K562 (cell line): ENCODE results near the gene PCLAF. TPM values are rescaled to one million over a fixed set of nuclear protein-coding genes. Genes with fewer than 3 reads are reported as not detected.

Experiments
- ATAC-seq: fragments of 200-7000 bp; cut with Tn5 transposase; 3 replicates; pipeline ENCODE4 v1.9.1; 2020; ENCODE audit warnings: moderate library complexity
- BruUV-seq: library from RNA; stranded (reverse); fragments of 400-500 nt; replicated peaks from 2 replicates; lab custom pipeline; 2021; lab: Mats Ljungman, UMichigan
- CTCF ChIA-PET: fragments of 300-600 bp; formaldehyde crosslinking; extraction: SDS; loops from one replicate; lab custom pipeline; 2021; ENCODE audit warnings: low intra/inter-chr PET ratio; lab: Yijun Ruan, JAX
- POLR2A ChIA-PET: fragments of 300-600, 350-650 bp; sonication (Branson Sonifier 250); formaldehyde crosslinking; extraction: SDS; loops from one replicate; lab custom pipeline; 2021; ENCODE audit warnings: antibody characterized with exemption, inconsistent platforms; lab: Yijun Ruan, JAX
- DNase-seq, 4 experiments: peaks; one replicate each; pipeline versions ENCODE4 v3.0.0 to v3.0.0-alpha.2; 2011 to 2018; ENCODE audit warnings: low spot score in 3 of 4, mixed read lengths in 3 of 4; ENCODE audit errors: extremely low read depth in 1 of 4
- FAIRE-seq: peaks from 2 replicates; lab custom pipeline; 2011; peaks lifted over from hg19 to GRCh38; lab: Jason Lieb, UNC
- H2AFZ ChIP-seq: 2 replicates; pipeline ENCODE4 v1.6.0; 2011; ENCODE audit warnings: low read depth, low read length, control low read depth, inconsistent platforms
- H3K27ac ChIP-seq: fragments of 200-600 bp; 3 replicates; pipeline ENCODE4 v1.8.0; 2011; ENCODE audit warnings: low read depth, mild to moderate bottlenecking, control low read depth, inconsistent platforms, low read length, moderate library complexity, mixed read lengths; ENCODE audit errors: extremely low read depth
- H3K27me3 ChIP-seq, 2 experiments: fragments of 300-600 bp in 1 of 2; 2 replicates in 1 of 2; 3 replicates in 1 of 2; pipeline versions ENCODE4 v1.6.0 to v1.8.0; 2011; ENCODE audit warnings: inconsistent platforms in 2 of 2, low read length in 2 of 2, mild to moderate bottlenecking in 1 of 2, mixed read lengths in 1 of 2, moderate library complexity in 1 of 2; ENCODE audit not compliant: control insufficient read depth in 2 of 2, insufficient read depth in 2 of 2
- H3K36me3 ChIP-seq: fragments of 300-600 bp; 3 replicates; pipeline ENCODE4 v1.8.0; 2011; ENCODE audit warnings: mild to moderate bottlenecking, low read length, inconsistent platforms; ENCODE audit not compliant: control insufficient read depth, insufficient read depth
- H3K4me1 ChIP-seq, 2 experiments: fragments of 200-600 bp in 1 of 2; replicated peaks in 1 of 2; 2 replicates in 1 of 2; 3 replicates in 1 of 2; pipeline versions ENCODE4 v1.5.1 to v1.8.0; 2011; ENCODE audit warnings: inconsistent platforms in 2 of 2, low read length in 2 of 2, mild to moderate bottlenecking in 1 of 2, mixed read lengths in 1 of 2, moderate library complexity in 1 of 2; ENCODE audit not compliant: control insufficient read depth in 2 of 2, insufficient read depth in 2 of 2
- H3K4me2 ChIP-seq: 2 replicates; pipeline ENCODE4 v1.6.1; 2011; ENCODE audit warnings: low read length, control low read depth, inconsistent platforms, mixed read lengths; ENCODE audit not compliant: insufficient read depth
- H3K4me3 ChIP-seq: fragments of 200-600 bp; sonication (generic), shearing (Covaris generic); 2 replicates; pipeline ENCODE4 v1.5.1; 2016; ENCODE audit warnings: control low read depth, inconsistent platforms
- H3K79me2 ChIP-seq: fragments of 200-600 bp; 3 replicates; pipeline ENCODE4 v1.8.0; 2011; ENCODE audit warnings: low read length, inconsistent platforms; ENCODE audit not compliant: control insufficient read depth, insufficient read depth
- H3K9ac ChIP-seq, 2 experiments: 2 replicates each; pipeline versions ENCODE4 v1.6.0 to v1.6.1; 2011; ENCODE audit warnings: low read depth in 2 of 2, low read length in 2 of 2, control low read depth in 1 of 2, inconsistent platforms in 1 of 2, mild to moderate bottlenecking in 1 of 2, mixed read lengths in 1 of 2; ENCODE audit not compliant: insufficient read depth in 1 of 2
- H3K9me1 ChIP-seq: one replicate; pipeline ENCODE4 v1.6.0; 2011; ENCODE audit warnings: inconsistent platforms, mild to moderate bottlenecking, low read length, moderate library complexity; ENCODE audit not compliant: control insufficient read depth, insufficient read depth
- H3K9me3 ChIP-seq: replicated peaks from 2 replicates; pipeline ENCODE4 v1.5.1; 2011; ENCODE audit warnings: low read depth, low read length, inconsistent platforms; ENCODE audit not compliant: control insufficient read depth, insufficient read depth
- H4K20me1 ChIP-seq: replicated peaks from 2 replicates; pipeline ENCODE4 v1.6.1; 2011; ENCODE audit warnings: low read length, inconsistent platforms, mixed read lengths; ENCODE audit not compliant: control insufficient read depth, insufficient read depth
- EP400 ChIP-seq: fragments of 450-650 bp; IDR thresholded peaks from 2 replicates; pipeline ENCODE4 v1.6.1; 2017; ENCODE audit warnings: antibody characterized with exemption, mild to moderate bottlenecking, moderate library complexity
- ESRRA ChIP-seq: fragments of 450-650 bp; IDR thresholded peaks from 2 replicates; pipeline ENCODE4 v1.6.1; 2014; ENCODE audit warnings: low read depth, mild to moderate bottlenecking, moderate library complexity, borderline replicate concordance
- L3MBTL2 ChIP-seq: fragments of 450-650 bp; IDR thresholded peaks from 2 replicates; pipeline ENCODE4 v1.6.1; 2016; ENCODE audit warnings: mild to moderate bottlenecking, moderate library complexity
- MEIS2 ChIP-seq: fragments of 450-650 bp; IDR thresholded peaks from 2 replicates; pipeline ENCODE4 v1.6.1; 2014; ENCODE audit warnings: mild to moderate bottlenecking; ENCODE audit not compliant: partially characterized antibody
- TEAD1 ChIP-seq, 2 experiments: fragments of 450-650 bp in 1 of 2; sonication (generic) in 1 of 2; formaldehyde crosslinking; IDR thresholded peaks; 2 replicates each; pipeline versions ENCODE4 v1.4.0 to v1.8.0; 2020 to 2022; ENCODE audit warnings: mild to moderate bottlenecking in 2 of 2, missing genetic modification reagents in 1 of 2
- WGBS: fragments of 100-300 bp; shearing (Covaris generic); methylation state at CpG from one replicate; pipeline ENCODE4 v1.1.6; 2016; ENCODE audit warnings: low coverage, mixed read lengths; ENCODE audit not compliant: insufficient coverage; ENCODE audit errors: missing lambda C conversion rate; 5-methylcytosine and 5-hydroxymethylcytosine counted together
- in situ Hi-C: fragments of 300-500 bp; cut with MboI; formaldehyde crosslinking; loops from 4 replicates; pipeline ENCODE4 v1.15.0; 2018; ENCODE audit warnings: inconsistent platforms, mixed read lengths
- intact Hi-C: fragments of 100-400 bp; cut with micrococcal nuclease; formaldehyde crosslinking; loops from 2 replicates; pipeline ENCODE4 v1.14.2; 2022
- polyA plus RNA-seq, 8 experiments: library from polyadenylated mRNA; depleted of rRNA in 4 of 8; stranded (reverse) in 5 of 8; unstranded in 3 of 8; fragments of >200 nt; fragmentation: Nextera tagmentation in 2 of 8; fragmentation: Illumina TruSeq in 1 of 8; extraction: Ambion mirVana in 2 of 8; extraction: Trizol in 1 of 8; gene quantifications; 2 replicates each; pipeline versions ENCODE4 v1.2.1 to v1.2.3, GENCODE V29; 2011 to 2014; ENCODE audit warnings: inconsistent platforms in 1 of 8, missing spikeins in 1 of 8
- total RNA-seq, 7 experiments: library from RNA; depleted of rRNA in 6 of 7; stranded (reverse); fragments of >200 nt in 6 of 7; fragmentation: Illumina TruSeq in 2 of 7; extraction: Trizol in 2 of 7; gene quantifications; 2 replicates each; pipeline versions ENCODE4 v1.2.1 to v1.2.3, GENCODE V29; 2011 to 2021; ENCODE audit warnings: low replicate concordance in 1 of 7
- TF ChIP-seq, protein P1 (sequence below), 2 experiments: IDR thresholded peaks in 1 of 2; conservative IDR thresholded peaks in 1 of 2; 2 replicates each; pipeline ENCODE4 v1.6.1; 2016; ENCODE audit warnings: low read depth in 2 of 2, mild to moderate bottlenecking in 1 of 2, missing compliant biosample characterization in 1 of 2, missing genetic modification characterization in 1 of 2, moderate library complexity in 1 of 2
- TF ChIP-seq, protein P2 (sequence below): sonication (generic); formaldehyde crosslinking; IDR thresholded peaks from 2 replicates; pipeline ENCODE4 v1.8.0; 2022; ENCODE audit warnings: mild to moderate bottlenecking, missing genetic modification reagents, borderline replicate concordance
- TF ChIP-seq, protein P3 (sequence below): sonication (generic); IDR thresholded peaks from 2 replicates; pipeline ENCODE4 v1.6.1; 2016
- TF ChIP-seq, protein P4 (sequence below), 2 experiments: fragments of 150-350 bp in 1 of 2; IDR thresholded peaks; 2 replicates each; pipeline ENCODE4 v1.6.1; 2012 to 2016; ENCODE audit warnings: low read depth in 2 of 2, low read length in 2 of 2, mild to moderate bottlenecking in 1 of 2, moderate library complexity in 1 of 2

The PCLAF gene
- total and polyA plus RNA-seq, 9 of the 15 experiments (the other 6 are each of a cell fraction or from before 2014, with no cell fraction given): 112 to 881 (median 360) TPM

DNA sequence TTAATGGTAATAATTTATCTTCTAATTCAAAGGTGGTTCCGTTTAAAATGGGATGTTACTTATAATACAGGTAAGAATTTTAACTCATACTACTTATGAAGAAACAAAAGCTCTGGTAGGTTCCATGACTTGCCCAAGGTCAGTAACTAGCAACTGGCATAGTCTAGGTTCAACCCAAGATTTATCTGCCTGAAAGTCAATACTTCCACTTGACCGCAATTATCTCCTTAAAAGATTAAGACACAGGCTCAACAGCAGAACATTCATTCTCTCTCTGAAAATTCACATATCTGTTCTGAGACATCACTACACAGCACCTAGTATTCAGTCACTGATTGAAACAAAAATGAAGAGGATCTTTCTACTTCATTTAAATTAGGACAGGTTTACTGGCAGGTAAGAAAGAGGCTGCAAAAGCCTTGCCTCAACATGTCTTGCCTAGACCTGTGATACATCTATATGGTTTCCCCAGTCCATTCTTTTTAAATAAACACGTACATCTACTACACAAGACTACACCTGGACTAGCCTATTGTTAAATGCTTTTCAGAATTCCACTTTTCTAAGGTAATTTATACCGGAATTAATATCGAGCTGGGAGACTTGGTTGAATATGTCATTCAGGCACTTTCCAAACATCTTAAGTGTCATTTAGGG lies 26.4 kb downstream of the PCLAF start:
- peaks cover 26% of the 10 kb centered on the region for H3K79me2 ChIP-seq
- peak overlapping the region; percentile 82 for H3K4me3 ChIP-seq
- FAIRE-seq: peak; percentile 32
- WGBS: 2% methylated on average over 5 of the region's 5 CpGs
- ChIA-PET POLR2A (interaction anchor here (0.5 to 2.2 kb wide), 5 partner anchors 10 to 192 kb away, joined by 3 to 9 read pairs (median 3); partner anchors contain the start of gene PPIB), CTCF (interaction anchor here (0.7 kb wide), 1 partner anchor 299 kb away, joined by 3 read pairs; no protein-coding TSS in a partner anchor)
- no peaks in the 10 kb centered on the region for H3K9me1 ChIP-seq
- peak overlapping the region; percentile 88 for H3K4me2 ChIP-seq
- peak in 1 of 4 experiments; percentile 21 for DNase-seq
- intact Hi-C loops: no loop called here
- H3K9me3 ChIP-seq: no peaks in the 10 kb centered on the region
- peaks cover 7 to 13% of the 10 kb centered on the region in 2 experiments; a peak in 4 of 5 replicates for H3K4me1 ChIP-seq
- peaks cover 10% of the 10 kb centered on the region; the same call in 2 of the 3 replicates for H3K36me3 ChIP-seq
- in situ Hi-C loops: loop anchor here (10.0 kb wide), 1 partner anchor 150 kb away; no protein-coding TSS in a partner anchor
- H3K27me3 ChIP-seq: no peaks in the 10 kb centered on the region
- TF ChIP-seq, protein P1, sequence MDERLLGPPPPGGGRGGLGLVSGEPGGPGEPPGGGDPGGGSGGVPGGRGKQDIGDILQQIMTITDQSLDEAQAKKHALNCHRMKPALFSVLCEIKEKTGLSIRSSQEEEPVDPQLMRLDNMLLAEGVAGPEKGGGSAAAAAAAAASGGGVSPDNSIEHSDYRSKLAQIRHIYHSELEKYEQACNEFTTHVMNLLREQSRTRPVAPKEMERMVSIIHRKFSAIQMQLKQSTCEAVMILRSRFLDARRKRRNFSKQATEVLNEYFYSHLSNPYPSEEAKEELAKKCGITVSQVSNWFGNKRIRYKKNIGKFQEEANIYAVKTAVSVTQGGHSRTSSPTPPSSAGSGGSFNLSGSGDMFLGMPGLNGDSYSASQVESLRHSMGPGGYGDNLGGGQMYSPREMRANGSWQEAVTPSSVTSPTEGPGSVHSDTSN (CRISPR knock-in tag; IDR thresholded peaks at IDR 0.05; ENCODE audit: low read depth): no peak
- TF ChIP-seq, protein P1 (tag; conservative IDR thresholded peaks at IDR 0.05; ENCODE audit: low read depth): 0 out of 2 replicates have a peak, but pooled peaks have one; percentile 19
- TF ChIP-seq MEIS2 (peak; percentile 27), TEAD1 (CRISPR knock-in tag; IDR thresholded peaks at IDR 0.05) (no peak), EP400 (0 out of 2 replicates have a peak, but pooled peaks have one; percentile 14), ESRRA (0 out of 2 replicates have a peak, but pooled peaks have one; percentile 17), L3MBTL2 (no peak)
- TF ChIP-seq, protein P2, sequence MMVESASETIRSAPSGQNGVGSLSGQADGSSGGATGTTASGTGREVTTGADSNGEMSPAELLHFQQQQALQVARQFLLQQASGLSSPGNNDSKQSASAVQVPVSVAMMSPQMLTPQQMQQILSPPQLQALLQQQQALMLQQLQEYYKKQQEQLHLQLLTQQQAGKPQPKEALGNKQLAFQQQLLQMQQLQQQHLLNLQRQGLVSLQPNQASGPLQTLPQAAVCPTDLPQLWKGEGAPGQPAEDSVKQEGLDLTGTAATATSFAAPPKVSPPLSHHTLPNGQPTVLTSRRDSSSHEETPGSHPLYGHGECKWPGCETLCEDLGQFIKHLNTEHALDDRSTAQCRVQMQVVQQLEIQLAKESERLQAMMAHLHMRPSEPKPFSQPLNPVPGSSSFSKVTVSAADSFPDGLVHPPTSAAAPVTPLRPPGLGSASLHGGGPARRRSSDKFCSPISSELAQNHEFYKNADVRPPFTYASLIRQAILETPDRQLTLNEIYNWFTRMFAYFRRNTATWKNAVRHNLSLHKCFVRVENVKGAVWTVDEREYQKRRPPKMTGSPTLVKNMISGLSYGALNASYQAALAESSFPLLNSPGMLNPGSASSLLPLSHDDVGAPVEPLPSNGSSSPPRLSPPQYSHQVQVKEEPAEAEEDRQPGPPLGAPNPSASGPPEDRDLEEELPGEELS (CRISPR knock-in tag): no peak
- TF ChIP-seq, protein P3, sequence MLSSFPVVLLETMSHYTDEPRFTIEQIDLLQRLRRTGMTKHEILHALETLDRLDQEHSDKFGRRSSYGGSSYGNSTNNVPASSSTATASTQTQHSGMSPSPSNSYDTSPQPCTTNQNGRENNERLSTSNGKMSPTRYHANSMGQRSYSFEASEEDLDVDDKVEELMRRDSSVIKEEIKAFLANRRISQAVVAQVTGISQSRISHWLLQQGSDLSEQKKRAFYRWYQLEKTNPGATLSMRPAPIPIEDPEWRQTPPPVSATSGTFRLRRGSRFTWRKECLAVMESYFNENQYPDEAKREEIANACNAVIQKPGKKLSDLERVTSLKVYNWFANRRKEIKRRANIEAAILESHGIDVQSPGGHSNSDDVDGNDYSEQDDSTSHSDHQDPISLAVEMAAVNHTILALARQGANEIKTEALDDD: peak; percentile 59; the same call in 1 of the 2 replicates
- TF ChIP-seq, protein P4, sequence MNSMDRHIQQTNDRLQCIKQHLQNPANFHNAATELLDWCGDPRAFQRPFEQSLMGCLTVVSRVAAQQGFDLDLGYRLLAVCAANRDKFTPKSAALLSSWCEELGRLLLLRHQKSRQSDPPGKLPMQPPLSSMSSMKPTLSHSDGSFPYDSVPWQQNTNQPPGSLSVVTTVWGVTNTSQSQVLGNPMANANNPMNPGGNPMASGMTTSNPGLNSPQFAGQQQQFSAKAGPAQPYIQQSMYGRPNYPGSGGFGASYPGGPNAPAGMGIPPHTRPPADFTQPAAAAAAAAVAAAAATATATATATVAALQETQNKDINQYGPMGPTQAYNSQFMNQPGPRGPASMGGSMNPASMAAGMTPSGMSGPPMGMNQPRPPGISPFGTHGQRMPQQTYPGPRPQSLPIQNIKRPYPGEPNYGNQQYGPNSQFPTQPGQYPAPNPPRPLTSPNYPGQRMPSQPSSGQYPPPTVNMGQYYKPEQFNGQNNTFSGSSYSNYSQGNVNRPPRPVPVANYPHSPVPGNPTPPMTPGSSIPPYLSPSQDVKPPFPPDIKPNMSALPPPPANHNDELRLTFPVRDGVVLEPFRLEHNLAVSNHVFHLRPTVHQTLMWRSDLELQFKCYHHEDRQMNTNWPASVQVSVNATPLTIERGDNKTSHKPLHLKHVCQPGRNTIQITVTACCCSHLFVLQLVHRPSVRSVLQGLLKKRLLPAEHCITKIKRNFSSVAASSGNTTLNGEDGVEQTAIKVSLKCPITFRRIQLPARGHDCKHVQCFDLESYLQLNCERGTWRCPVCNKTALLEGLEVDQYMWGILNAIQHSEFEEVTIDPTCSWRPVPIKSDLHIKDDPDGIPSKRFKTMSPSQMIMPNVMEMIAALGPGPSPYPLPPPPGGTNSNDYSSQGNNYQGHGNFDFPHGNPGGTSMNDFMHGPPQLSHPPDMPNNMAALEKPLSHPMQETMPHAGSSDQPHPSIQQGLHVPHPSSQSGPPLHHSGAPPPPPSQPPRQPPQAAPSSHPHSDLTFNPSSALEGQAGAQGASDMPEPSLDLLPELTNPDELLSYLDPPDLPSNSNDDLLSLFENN (IDR thresholded peaks at IDR 0.05; ENCODE audit: low read depth in 2 of 2, low read length in 2 of 2): no peak
- TF ChIP-seq, all 486 proteins: peak for 5
- BruUV-seq: no TSS peak
- no peaks in the 10 kb centered on the region for H4K20me1 ChIP-seq
- peak overlapping the region; percentile 77; the same call in 2 of the 3 replicates for H3K27ac ChIP-seq
- H3K9ac ChIP-seq: peak overlapping the region; percentile 80 to 95; a peak in 3 of 4 replicates
- no peak for ATAC-seq
- H2AFZ ChIP-seq: peak overlapping the region; percentile 77; the same call in 1 of the 2 replicates
